Erythroblast (primary cell): ENCODE measurements around the gene IL17RC.

Source experiments
- GATA1 ChIP-seq: IDR thresholded peaks from 2 replicates; pipeline ENCODE4 v1.6.1; 2011; ENCODE audit warnings: low read depth, mild to moderate bottlenecking, control low read depth, low read length, moderate library complexity
- POLR2A ChIP-seq: IDR thresholded peaks from 2 replicates; pipeline ENCODE4 v1.6.1; 2011; ENCODE audit warnings: mild to moderate bottlenecking, low read length

- TF ChIP-seq POLR2A (no peak), GATA1 (no peak)
These were observed 1.6 kb downstream of the IL17RC start for GRCh38 chr3:9918261-9919038.
